NCI-H187 treated with DMSO at 0.1 percent for 48 hours (cell line): Measurements from ENCODE around the gene SYCE3.
"Not testable (repeated sequence)": the region's sequence is repeated elsewhere in the genome, so short reads cannot be mapped to it uniquely, and the experiment has no call there.

ENCODE experiments used
- DNase-seq: peaks from one replicate; lab custom pipeline; 2025; lab: John Stamatoyannopoulos, UW

The SYCE3 gene

GRCh38 chr22:50548921-50549790 lies 13.6 kb downstream of the SYCE3 start:
- no peak for DNase-seq

- no peak for DNase-seq
Observed at GRCh38 chr22:50548040-50548920, 14.4 kb downstream of the SYCE3 start.

GRCh38 chr22:50547263-50547985 lies 15.3 kb downstream of the SYCE3 start:
- DNase-seq: no peak

- no peak for DNase-seq
Observed at GRCh38 chr22:50546326-50547262, 16.1 kb downstream of the SYCE3 start.

- DNase-seq: no peak
Observed at GRCh38 chr22:50545522-50546325, 17.0 kb downstream of the SYCE3 start, which contains the start of gene KLHDC7B. KLHDC7B (plus strand) TSS chr22:50545899; CDS start chr22:50546244, 345 bp downstream.

GRCh38 chr22:50544746-50545253 lies 17.9 kb downstream of the SYCE3 start:
- DNase-seq: no peak

GRCh38 chr22:50544078-50544745 lies 18.5 kb downstream of the SYCE3 start:
- DNase-seq: no peak

GRCh38 chr22:50542416-50542927 lies 20.2 kb downstream of the SYCE3 start:
- DNase-seq: no peak

GRCh38 chr22:50541667-50542026 lies 21.1 kb downstream of the SYCE3 start:
- not testable (repeated sequence) for DNase-seq

- no peak for DNase-seq
Observed at GRCh38 chr22:50540381-50540780, 22.3 kb downstream of the SYCE3 start.

GRCh38 chr22:50537765-50538164 lies 25.0 kb downstream of the SYCE3 start:
- DNase-seq: no peak

- no peak for DNase-seq
Observed at GRCh38 chr22:50536226-50536625, 26.5 kb downstream of the SYCE3 start.

- no peak for DNase-seq
Observed at GRCh38 chr22:50535113-50535512, 27.6 kb downstream of the SYCE3 start.

- DNase-seq: not testable (repeated sequence)
Observed at GRCh38 chr22:50533856-50534711, 28.6 kb downstream of the SYCE3 start.

- DNase-seq: no peak
Observed at GRCh38 chr22:50532824-50533796, 29.6 kb downstream of the SYCE3 start.

- no peak for DNase-seq
Observed at GRCh38 chr22:50531962-50532674, 30.6 kb downstream of the SYCE3 start.
